HG03469 (cell line): ENCODE measurements around the gene EDN2.

ENCODE experiments used
- ATAC-seq: cut with Tn5 transposase; IDR thresholded peaks from one replicate; pipeline ENCODE4 v1.9.1; 2021; ENCODE audit warnings: mild to moderate bottlenecking, moderate library complexity, moderate number of reproducible peaks; ENCODE audit not compliant: unreplicated experiment

The EDN2 gene

DNA sequence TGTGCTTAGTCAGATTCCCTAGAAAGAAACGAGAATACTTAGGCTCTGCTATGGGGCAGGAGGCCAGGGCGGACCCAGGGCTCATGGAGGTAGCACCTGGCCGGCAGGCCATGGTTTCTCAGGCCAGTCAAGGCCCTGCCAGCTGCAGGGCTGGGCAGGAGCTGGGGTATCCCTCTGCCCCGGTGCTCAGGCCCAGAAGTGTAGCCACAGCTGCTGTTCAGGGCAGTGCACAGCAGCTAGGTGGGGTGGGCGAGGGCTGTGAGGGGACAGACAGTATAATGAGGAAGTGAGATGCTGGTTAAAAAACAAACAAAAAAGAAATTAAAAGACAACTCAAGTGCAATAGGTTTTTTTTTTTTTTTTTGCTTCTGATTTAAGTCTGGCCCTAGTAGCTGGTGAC, 34.0 kb upstream of the EDN2 start:
- ATAC-seq, result no peak

DNA sequence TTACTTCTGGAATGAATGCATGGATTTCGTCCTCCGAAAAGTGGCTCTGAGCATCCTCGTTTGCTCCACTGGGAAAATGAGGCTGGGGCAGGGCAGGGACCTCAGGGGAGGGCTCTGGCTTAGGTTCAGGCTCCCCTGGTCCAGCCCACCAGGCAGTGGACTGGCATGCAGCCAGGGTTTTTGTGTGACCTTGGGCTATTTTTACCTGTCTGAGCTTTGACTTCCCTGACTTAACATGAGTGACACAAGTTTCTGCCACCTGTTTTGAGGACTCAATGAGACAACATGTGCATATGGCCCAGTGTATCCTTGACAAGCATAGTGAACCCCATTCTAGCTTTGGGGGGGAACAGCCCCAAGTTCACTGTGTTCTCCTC, 32.6 kb upstream of the EDN2 start:
- no peak for ATAC-seq

DNA sequence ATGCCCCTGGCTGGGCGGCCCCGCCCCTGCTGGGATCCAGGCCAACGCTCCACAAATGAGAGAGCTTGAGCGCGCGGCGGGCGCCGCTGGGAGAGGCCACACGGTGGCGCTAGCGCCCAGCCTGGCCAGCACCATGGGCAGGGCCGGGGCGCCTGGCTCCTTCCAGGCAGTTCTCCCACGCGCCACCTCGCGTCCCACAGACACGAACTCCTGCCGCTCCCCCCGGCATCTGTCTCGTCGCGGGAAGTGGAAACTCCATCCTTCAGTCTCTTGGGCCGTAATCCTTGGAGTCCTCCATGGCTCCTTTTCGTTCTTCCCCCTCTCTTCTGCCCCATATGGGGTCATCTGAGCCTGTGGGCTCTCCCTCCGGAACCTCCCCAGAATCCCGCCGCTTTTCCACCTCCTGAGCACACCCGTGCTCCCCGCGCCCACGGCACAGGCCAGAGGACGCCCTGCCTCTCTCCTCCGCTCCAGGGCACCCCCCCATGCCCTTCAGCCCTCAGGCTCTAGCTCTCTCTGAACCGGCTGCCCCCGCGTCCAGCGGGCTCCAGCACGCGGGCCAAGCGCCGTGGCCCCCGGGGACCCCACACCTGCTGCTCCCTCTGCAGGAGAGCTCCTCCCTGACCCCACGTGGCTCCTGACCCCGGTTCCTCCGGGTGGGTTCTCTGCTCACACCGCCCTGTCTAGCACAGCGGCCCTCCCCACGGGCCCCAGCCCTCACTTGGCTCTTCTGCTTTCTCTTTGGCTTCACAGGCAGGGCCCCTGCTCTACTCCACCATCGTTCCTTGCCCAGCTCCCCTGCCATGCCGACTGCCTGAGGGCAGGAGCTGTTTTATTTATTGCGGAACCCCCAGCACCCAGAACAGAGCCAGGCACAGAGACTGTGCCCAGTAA, 31.9 kb upstream of the EDN2 start:
- no peak for ATAC-seq

DNA sequence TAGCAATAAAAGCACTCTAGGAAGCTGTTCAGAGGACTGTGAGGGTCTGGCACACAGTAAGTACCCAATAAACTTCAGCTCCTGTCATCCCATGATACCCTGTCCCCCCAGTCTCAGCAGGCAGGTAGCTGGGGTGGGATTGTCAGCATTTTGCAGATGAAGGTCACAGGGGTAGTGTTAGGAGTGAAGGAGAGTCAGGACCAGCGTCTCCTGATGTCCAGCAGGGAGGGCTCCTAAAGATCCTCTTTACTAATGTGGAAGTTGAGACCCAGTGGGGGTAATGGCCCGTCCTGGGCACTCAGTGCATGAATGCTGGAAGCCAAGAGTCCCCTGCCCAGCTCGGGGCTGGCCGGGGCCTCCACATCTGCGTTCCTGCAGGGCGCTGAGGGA, 31.3 kb upstream of the EDN2 start:
- ATAC-seq, result no peak

DNA sequence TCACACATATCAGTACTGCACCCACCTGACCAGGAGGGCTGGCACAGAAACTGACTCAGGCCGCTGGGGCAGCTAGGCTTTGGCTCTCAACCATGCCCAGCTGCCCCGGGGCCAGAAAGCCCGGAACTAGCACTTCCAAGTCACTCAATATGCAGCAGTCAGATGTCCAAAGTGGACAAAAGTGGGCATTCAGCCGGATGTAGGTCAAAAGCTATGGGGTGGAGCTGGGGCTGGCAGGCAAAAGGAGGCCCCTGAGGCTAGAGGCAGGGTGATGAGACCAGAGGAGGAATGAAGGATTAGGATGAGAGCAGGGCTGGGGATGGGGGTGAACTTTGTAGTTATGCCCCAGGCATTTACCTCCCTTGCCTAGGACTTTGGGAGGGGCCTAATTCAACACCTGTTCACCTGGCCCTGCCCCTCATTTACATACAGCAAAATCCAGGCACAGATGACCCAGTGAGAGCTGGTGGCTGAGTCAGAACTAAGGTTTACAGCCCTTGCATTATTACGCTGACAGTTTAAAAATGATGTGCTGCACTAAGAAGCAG, 30.7 kb upstream of the EDN2 start:
- no peak for ATAC-seq

DNA sequence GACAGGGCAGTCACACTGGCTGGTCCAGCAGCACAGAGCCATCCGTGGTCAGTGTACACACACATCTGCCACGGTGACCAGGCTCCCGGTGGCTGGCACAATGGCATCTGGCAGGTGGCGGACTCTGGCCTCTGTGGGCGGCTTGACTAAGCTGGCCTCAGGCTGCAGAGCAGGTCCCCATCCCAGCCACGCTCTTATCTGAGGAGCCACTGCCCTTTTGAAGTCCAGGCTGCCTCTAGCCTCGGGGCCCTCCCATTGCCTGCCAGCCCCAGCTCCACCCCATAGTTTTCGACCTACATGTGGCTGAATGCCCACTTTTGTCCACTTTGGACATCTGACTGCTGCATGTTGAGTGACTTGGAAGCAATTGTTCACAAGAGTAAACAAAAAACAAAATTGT, 29.9 kb upstream of the EDN2 start:
- ATAC-seq, result no peak

DNA sequence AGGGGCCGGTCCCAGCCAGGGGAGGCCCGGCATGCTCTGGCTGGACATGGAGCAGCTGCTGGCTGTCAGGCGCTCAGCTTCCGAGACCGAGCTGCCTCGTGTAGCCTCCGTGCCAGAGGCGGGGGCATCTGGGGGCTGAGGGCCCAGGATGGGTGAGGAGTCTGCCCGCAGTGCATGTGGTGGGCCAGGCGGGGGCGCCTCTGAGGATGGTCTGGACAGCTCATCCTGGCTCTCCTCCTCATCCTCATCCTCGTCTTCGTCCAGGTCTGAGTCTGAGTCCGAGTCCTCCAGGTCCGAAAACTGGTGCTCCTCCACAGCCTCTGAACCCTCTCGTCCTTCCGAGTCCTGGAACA, 28.9 kb upstream of the EDN2 start:
- no peak for ATAC-seq

DNA sequence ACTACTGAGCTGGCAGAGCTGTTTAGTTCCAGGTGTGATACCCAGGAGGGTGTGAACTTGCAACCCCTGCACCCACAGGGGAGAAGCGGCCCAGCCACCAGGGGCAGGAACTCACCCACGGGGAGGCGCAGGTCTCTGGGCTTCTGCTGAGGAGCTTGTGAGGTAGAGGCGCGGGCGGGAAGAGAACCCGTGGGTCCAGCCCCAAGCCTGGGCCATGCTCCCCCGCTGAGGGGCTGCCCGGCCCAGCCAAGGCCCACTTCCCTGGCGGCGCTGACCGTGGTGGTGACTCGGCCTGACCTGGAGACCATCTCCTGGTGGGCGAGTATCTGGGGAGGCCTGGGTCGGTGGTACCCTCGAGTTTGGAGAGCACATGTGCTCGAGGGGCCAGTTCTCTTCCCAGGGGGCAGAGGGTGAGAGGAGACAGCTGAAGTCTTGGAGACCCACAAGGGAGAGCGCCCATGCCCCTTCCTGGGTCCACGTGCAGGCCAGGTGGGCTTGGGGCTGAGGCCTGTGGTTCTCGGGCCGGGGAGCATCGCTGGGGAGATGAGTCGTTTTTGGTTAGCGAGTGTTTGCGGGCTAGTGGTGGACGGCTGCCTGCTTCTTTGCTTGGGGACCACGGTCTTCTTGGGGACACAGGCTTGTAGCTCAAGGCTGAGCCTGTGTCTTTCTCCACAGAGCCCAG, 28.4 kb upstream of the EDN2 start:
- no peak for ATAC-seq

DNA sequence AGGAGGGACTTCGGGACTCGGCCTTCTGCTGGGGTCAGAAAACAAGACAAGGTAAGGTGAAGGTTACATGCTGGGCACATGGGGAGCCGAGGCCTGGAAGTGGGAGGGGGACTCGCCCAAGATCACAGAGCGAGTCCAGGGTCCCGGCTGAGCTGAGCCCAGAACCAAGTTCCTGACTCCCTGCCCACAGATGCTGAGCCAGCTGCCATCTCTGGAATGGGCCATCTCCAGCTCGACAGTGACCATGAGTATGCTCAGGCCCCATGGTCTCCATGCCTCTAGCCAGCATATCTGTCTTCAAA, 26.7 kb upstream of the EDN2 start:
- ATAC-seq, result no peak

DNA sequence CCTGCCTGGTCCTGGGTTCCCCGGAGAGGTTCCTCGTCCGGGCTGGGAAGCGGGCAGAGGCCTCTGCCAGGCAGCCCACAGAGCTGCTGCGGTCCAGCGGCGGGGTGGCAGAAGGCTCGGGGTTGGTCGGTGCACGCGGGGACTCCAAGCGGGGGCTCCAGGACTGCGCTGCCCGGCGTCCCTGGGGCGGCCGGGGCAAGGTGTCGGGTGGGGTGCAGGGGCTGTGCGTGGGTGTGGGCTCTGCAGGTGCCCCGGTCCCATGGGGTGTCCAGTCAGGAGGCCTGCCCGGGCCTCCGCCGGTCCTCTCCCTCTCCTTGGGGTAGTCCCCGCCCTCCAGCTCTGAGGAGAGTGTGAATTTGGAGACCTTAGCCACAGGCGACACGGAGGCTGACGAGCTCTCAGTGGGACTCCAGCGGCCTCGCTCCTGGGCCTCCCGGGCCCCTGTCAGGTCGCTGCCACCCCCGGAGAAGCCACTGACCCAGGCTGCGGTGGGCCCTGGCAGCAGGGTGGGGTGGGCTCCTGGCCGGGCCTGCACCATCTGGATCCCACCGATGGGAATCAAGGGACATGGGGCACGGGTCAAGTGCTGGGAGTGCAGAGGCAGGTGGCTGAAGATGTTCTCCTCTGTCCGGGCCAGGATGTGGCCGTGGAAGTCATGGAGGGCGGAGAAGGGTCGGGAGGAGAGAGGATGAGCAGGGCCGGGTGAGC, 26.2 kb upstream of the EDN2 start:
- no peak for ATAC-seq

DNA sequence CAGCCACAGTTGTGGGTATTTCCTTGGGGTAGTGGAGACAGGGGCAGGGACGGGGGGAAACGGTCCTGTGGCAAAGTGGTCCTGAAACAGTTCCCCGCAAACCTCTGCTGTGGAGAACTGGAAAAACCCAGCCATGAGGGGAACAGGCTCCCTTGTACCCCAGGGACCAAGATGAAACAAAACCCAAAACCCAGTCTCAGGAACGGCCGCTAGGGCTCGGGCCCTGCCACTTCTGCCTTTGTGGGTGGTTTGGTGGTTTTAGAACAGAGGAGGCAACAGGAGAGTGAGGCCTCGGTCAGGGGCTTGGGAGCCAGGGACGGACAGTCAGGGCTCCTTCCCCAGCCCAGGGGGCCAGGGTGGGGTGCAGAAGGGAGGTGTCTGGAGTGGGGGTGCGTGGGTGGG, 24.8 kb upstream of the EDN2 start:
- no peak for ATAC-seq

DNA sequence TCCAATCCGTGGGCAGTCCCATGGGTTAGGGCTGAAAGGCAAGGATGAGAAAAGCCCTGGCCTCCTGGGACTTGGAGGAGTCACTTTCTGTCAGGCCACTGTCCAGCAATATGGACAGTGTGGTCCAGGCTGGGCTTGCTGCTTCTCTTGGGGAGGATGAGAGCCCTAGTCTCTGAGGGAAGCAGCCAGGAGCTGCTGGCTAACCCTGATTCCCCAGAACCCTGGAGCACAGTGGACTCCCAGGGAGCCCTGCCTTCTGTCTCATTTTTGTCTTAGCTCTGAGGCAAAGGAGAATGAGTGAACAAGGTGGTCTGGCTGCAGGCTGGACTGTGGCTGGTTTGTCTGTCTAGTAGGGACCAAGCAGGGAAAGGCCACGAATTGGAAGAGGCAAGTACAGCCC, 23.8 kb upstream of the EDN2 start:
- ATAC-seq, result no peak

DNA sequence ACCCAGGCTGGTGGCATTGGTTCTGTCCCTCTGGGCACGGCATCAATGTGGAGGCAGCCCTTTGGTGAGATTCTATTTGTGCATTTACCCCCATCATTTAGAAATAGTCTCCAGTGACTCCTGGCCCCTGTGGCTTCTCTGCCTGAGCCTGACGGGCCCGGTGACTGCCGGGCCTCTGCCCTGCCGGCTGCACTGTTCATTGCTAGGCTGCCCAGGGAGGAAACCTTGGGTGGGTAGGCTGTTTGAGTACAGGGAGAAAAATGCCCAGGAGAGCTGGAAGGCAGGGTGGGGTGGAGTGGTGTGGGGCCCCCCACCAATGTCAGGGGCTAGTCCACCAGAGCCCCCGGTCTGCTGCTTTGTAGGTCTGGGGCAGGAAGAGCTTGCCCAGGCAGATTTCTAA, 23.4 kb upstream of the EDN2 start:
- no peak for ATAC-seq

DNA sequence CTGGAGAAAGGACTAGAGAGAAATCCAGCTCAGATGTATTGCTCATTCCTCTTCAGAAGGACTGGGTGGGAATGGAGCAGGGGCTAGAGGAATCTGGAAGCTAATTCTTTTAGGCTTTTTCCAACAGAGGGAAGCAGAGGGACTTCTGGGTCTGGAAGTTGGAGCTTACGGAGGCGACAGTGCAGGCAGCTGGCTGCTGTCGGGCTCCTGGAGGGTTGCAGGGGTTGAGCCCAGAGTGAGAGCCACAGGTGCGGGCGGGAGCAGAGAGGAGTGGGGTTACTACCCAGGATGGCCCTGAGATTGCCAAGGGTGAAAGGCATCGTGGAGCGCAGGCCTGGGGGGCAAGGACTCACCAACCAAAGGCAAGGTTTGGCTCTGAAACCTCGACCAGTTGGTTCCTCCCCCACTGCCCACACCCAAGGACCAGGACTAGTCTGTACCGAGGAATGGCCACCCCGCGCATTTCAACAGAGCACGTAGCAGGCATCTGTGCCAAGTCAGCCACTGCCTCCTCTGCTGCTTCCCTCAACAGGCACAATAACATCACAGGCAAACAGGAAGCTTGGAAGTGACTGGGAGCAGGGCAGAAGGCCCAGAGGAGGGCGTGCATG, 22.7 kb upstream of the EDN2 start:
- no peak for ATAC-seq

DNA sequence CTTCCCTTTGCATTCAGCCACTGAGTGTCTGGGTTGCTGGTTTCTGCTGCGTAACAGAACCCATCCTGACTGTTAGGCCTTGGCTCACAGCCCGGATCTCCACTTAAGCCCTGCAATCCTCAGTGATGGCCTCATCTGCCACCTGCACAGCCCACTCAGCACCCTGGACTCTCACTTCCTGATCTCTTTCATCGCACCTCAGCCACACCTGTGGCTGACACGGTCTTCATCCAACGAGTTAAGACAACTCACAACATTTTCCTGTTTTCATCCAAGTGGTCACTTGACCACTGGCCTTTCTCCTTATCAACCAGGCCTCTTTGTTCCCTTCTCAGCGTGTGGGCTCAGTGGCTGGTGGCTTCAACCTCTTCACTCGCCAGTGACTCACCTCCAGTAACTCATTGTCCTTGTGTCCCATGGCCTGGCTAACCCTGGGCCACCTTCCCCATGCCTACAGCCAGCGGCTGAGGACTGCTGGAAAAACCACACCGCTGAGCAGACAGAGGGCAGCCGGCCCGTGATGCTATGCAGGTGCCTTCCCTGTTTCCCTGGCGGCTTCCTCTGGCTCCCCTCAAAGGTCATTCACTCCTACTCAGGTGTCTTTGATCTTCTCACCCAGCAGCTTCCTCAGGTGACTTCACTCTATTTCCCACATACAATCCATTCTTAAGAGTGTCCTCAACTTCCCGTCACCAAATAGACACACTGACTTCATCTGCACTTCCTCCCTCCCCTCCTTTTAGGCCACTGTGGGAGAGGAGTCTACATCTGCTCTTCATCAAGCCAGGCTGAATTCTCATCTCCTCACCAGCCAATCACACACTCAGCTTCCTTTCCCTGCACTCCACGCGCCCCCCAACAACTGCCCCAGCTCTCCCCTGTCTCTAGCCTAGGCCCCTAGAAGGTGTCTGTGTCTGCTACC, 19.9 kb upstream of the EDN2 start:
- no peak for ATAC-seq

DNA sequence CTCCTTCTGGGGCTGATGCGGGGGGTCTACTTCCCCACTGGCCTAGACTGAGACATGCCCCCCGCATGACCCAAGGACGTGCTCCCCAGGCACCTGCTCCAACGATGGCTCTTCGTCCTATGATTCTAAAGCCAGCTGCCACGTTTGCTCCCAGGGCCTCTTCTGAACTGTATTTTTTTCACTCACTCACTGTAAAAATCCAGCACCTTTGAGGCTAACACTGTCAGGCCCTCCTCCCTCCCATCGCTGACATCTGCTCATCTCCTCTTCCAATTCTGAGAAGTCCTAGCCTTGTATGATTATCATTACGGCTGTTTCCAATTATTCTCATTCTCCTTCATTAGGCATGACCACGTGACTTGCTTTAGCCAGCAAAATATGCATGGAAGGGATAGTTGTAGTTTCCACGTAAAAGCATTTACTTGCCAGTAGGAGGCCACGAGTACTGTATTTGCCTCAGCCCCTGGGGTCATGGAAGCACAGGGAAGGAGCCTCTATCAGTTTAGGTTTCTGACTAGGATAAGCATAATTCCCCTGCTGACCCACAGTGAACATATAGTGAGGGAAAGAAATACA, 19.1 kb upstream of the EDN2 start:
- ATAC-seq, result no peak

DNA sequence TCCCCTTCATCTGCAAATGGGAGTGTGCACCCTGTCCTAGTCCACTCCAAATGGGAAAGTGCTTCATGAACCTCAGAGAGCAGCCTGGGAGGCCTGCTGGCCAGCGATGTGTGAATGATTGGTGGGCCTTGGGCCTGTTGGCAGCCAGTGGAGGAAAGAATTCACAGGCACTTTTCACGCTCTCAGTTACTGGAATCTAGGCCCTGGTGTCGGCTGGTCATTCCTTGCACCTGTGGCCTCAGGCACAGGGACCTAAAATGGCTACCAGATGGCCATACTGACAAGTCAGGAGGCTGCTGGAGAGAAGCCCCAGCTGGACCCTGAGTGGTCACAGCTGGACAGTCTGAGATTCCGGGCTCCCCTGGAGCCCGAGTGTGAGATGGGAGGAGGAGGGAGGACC, 18.4 kb upstream of the EDN2 start:
- ATAC-seq, result no peak

DNA sequence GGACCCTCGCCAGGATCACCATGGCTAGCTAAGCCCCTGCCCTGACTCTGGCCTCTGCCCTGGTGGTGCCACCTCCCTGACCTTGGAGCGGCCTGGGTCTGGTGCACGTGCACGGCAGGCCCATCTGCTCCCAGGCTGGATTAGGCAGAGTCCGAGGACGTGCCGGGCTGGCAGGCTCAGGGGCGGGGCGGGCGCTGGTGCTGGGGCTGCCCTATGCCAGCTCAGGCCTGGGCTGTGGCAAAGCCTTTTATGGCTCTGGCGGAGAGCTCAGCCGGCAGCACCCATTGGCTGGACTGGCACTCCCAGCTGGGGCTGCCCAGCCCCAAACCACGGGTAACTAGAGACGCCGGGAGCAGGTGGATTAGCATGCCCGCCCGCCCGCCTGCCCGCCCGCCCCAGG, 17.1 kb upstream of the EDN2 start:
- no peak for ATAC-seq

DNA sequence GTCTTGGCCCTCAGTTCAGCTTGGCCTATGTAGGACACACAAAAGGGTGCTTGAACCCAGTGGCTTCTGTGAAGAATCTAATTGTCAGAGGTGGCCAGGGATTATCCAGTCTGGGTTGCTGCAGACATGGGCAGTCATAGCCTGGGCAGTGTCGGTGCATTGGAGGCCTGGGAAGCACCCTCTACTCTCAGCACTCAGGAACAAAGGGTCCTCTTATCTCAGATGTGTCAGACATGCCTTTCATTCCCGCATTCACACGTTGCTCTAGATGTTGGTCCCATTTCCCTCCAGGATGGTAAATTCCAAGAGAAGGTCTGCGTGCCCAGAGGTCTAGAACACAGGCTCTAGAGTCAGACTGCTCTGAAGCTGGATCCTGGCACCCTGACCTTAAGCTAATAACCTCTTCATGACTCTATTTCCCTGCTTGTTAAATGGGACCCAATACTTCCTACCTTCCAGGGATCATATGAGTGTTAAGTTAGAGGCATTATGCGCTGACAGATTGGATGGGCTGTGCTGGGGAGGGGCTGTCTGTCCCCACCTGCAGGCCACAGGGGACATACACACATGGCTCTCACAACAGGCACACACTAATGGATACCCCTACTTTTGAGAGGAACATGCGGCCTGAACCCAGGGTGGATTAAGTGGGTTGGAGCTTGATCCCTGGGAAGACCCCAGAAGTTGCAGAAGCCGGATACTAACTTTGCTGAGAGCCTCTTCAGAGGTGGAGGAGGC, 16.5 kb upstream of the EDN2 start:
- ATAC-seq, result no peak
